NOMO-1 treated with DMSO at 0.1 percent for 48 hours (cell line): ENCODE results near the gene TJP2.

ENCODE experiments used
- DNase-seq: peaks from one replicate; lab custom pipeline; 2025; ENCODE audit not compliant: unreplicated experiment; lab: John Stamatoyannopoulos, UW

TJP2 gene

GRCh38 chr9:69222970-69223369 is 48.9 kb downstream of the TJP2 start:
- DNase-seq, result no peak

GRCh38 chr9:69223605-69224004 is 49.5 kb downstream of the TJP2 start:
- DNase-seq, result no peak

GRCh38 chr9:69229367-69229766 is 55.3 kb downstream of the TJP2 start:
- no peak for DNase-seq

- DNase-seq, result no peak
Observed at GRCh38 chr9:69232135-69232534, 58.1 kb downstream of the TJP2 start.

GRCh38 chr9:69234683-69235082 is 60.6 kb downstream of the TJP2 start:
- DNase-seq, result no peak

GRCh38 chr9:69236188-69236587 is 62.1 kb downstream of the TJP2 start:
- DNase-seq, result no peak

- DNase-seq, result no peak
Observed at GRCh38 chr9:69237702-69238295, 63.7 kb downstream of the TJP2 start.

- DNase-seq, result no peak
Observed at GRCh38 chr9:69243116-69243515, 69.0 kb downstream of the TJP2 start.

GRCh38 chr9:69246629-69247028 is 72.6 kb downstream of the TJP2 start:
- no peak for DNase-seq

- no peak for DNase-seq
Observed at GRCh38 chr9:69248005-69248404, 73.9 kb downstream of the TJP2 start.

GRCh38 chr9:69249337-69249736 is 75.3 kb downstream of the TJP2 start:
- no peak for DNase-seq

GRCh38 chr9:69250681-69251080 is 76.6 kb downstream of the TJP2 start:
- DNase-seq, result no peak

GRCh38 chr9:69252436-69252835 is 78.4 kb downstream of the TJP2 start:
- no peak for DNase-seq

- no peak for DNase-seq
Observed at GRCh38 chr9:69253057-69253456, 79.0 kb downstream of the TJP2 start.

GRCh38 chr9:69254223-69254622 is 80.1 kb downstream of the TJP2 start:
- DNase-seq, result no peak

- no peak for DNase-seq
Observed at GRCh38 chr9:69255591-69255990, 81.5 kb downstream of the TJP2 start.

- DNase-seq, result no peak
Observed at GRCh38 chr9:69258551-69258950, 84.5 kb downstream of the TJP2 start.

GRCh38 chr9:69260161-69260560 is 86.1 kb downstream of the TJP2 start:
- DNase-seq, result no peak

- DNase-seq, result no peak
Observed at GRCh38 chr9:69261636-69262035, 87.6 kb downstream of the TJP2 start.

- no peak for DNase-seq
Observed at GRCh38 chr9:69264526-69264925, 90.4 kb downstream of the TJP2 start.

- DNase-seq, result no peak
Observed at GRCh38 chr9:69265891-69266290, 91.8 kb downstream of the TJP2 start.

GRCh38 chr9:69272212-69272611 is 98.1 kb downstream of the TJP2 start:
- DNase-seq, result no peak

- no peak for DNase-seq
Observed at GRCh38 chr9:69273161-69273560, 99.1 kb downstream of the TJP2 start.

GRCh38 chr9:69276775-69277174 is 102.7 kb downstream of the TJP2 start:
- DNase-seq, result no peak
